SK-N-SH (cell line): ENCODE data around the gene SLCO2A1. TPM values are rescaled to one million over a fixed set of nuclear protein-coding genes. Genes with fewer than 3 reads are reported as not detected.

Experiments used
- CTCF ChIA-PET: fragments of 300-600, 350-600 bp; formaldehyde crosslinking; extraction: SDS; loops from one replicate; lab custom pipeline; 2021; lab: Yijun Ruan, JAX
- POLR2A ChIA-PET: fragments of 350-600 bp; sonication (Branson Sonifier 250); formaldehyde crosslinking; extraction: SDS; loops from one replicate; lab custom pipeline; 2020; ENCODE audit warnings: antibody characterized with exemption, inconsistent platforms; lab: Yijun Ruan, JAX
- DNase-seq: peaks from one replicate; pipeline ENCODE4 v3.0.0; 2012
- H2AFZ ChIP-seq: fragments of 200-600 bp; sonication (generic); 2 replicates; pipeline ENCODE4 v1.8.1; 2016; ENCODE audit warnings: antibody characterized with exemption, mild to moderate bottlenecking, low read depth
- H3F3A ChIP-seq: fragments of 200-600 bp; sonication (generic); replicated peaks from 2 replicates; pipeline ENCODE3; 2016; ENCODE audit warnings: antibody characterized with exemption, mild to moderate bottlenecking; ENCODE audit not compliant: insufficient read depth
- H3K27ac ChIP-seq, 2 experiments: fragments of 200-500 bp in 1 of 2; fragments of 200-600 bp in 1 of 2; sonication (Bioruptor generic) in 1 of 2; sonication (generic), shearing (Covaris generic) in 1 of 2; 2 replicates each; pipeline versions ENCODE4 v1.5.1 to v1.6.1; 2014 to 2016; ENCODE audit warnings: low read depth in 2 of 2, inconsistent platforms in 1 of 2, low read length in 1 of 2, mild to moderate bottlenecking in 1 of 2, mixed read lengths in 1 of 2
- H3K27me3 ChIP-seq: fragments of 200-600 bp; sonication (generic), shearing (Covaris generic); 2 replicates; pipeline ENCODE4 v1.6.1; 2016; ENCODE audit warnings: mixed run types; ENCODE audit not compliant: insufficient read depth
- H3K36me3 ChIP-seq, 2 experiments: fragments of 200-500 bp in 1 of 2; fragments of 200-600 bp in 1 of 2; sonication (Bioruptor generic) in 1 of 2; sonication (generic) in 1 of 2; replicated peaks in 1 of 2; 2 replicates each; pipeline versions ENCODE3 to v1.5.1; 2014 to 2016; ENCODE audit warnings: low read length in 1 of 2, mild to moderate bottlenecking in 1 of 2; ENCODE audit not compliant: insufficient read depth in 2 of 2, control insufficient read depth in 1 of 2
- H3K4me1 ChIP-seq, 2 experiments: fragments of 200-500 bp in 1 of 2; fragments of 200-600 bp in 1 of 2; sonication (Bioruptor generic) in 1 of 2; sonication (generic), shearing (Covaris generic) in 1 of 2; 2 replicates each; pipeline versions ENCODE4 v1.5.1 to v1.6.1; 2014 to 2016; ENCODE audit warnings: low read depth in 1 of 2, low read length in 1 of 2, mixed run types in 1 of 2; ENCODE audit not compliant: insufficient read depth in 2 of 2, control insufficient read depth in 1 of 2
- H3K4me2 ChIP-seq: fragments of 200-600 bp; sonication (generic), shearing (Covaris generic); 2 replicates; pipeline ENCODE4 v1.6.1; 2017; ENCODE audit warnings: mixed run types
- H3K4me3 ChIP-seq, 2 experiments: fragments of 200-500 bp in 1 of 2; fragments of 200-600 bp in 1 of 2; sonication (Bioruptor generic) in 1 of 2; sonication (generic), shearing (Covaris generic) in 1 of 2; 2 replicates each; pipeline versions ENCODE4 v1.5.1 to v1.8.1; 2014 to 2016; ENCODE audit warnings: low read depth in 2 of 2, inconsistent platforms in 1 of 2, low read length in 1 of 2, mild to moderate bottlenecking in 1 of 2, mixed read lengths in 1 of 2, moderate library complexity in 1 of 2
- H3K79me2 ChIP-seq: fragments of 200-600 bp; sonication (generic); 2 replicates; pipeline ENCODE4 v1.8.1; 2017; ENCODE audit warnings: mild to moderate bottlenecking; ENCODE audit not compliant: insufficient read depth
- H3K9ac ChIP-seq: fragments of 200-600 bp; sonication (generic); 2 replicates; pipeline ENCODE4 v1.6.1; 2017; ENCODE audit warnings: mixed run types
- H3K9me2 ChIP-seq: fragments of 200-600 bp; sonication (generic); 2 replicates; pipeline ENCODE4 v1.6.1; 2017; ENCODE audit warnings: mixed run types
- H3K9me3 ChIP-seq: fragments of 200-600 bp; sonication (generic); 2 replicates; pipeline ENCODE4 v1.6.1; 2017; ENCODE audit warnings: mixed run types, mild to moderate bottlenecking, moderate library complexity
- H4K20me1 ChIP-seq: fragments of 200-600 bp; sonication (generic); 2 replicates; pipeline ENCODE4 v1.6.1; 2017; ENCODE audit warnings: mild to moderate bottlenecking, mixed run types; ENCODE audit not compliant: insufficient read depth
- CHD2 ChIP-seq: fragments of 150-350 bp; IDR thresholded peaks from 2 replicates; pipeline ENCODE4 v1.6.1; 2018; ENCODE audit warnings: low read length; ENCODE audit not compliant: partially characterized antibody
- EZH2phosphoT487 ChIP-seq: fragments of 200-600 bp; sonication (generic); IDR thresholded peaks from 2 replicates; pipeline ENCODE4 v1.6.1; 2017; ENCODE audit warnings: low read depth, mixed run types, mild to moderate bottlenecking, antibody characterized with exemption, moderate library complexity, borderline replicate concordance
- FOXJ3 ChIP-seq: sonication (generic); formaldehyde crosslinking; IDR thresholded peaks from 2 replicates; pipeline ENCODE4 v1.5.1; 2020; ENCODE audit warnings: mild to moderate bottlenecking, missing genetic modification reagents
- JUND ChIP-seq: IDR thresholded peaks from 2 replicates; pipeline ENCODE4 v1.4.0; 2012
- MEF2A ChIP-seq: IDR thresholded peaks from 2 replicates; pipeline ENCODE4 v1.4.0; 2012; ENCODE audit warnings: low read depth, borderline replicate concordance
- RCOR1 ChIP-seq: fragments of 150-350 bp; IDR thresholded peaks from 2 replicates; pipeline ENCODE4 v1.6.1; 2017; ENCODE audit warnings: antibody characterized with exemption, low read length
- REST ChIP-seq: IDR thresholded peaks from 2 replicates; pipeline ENCODE4 v1.6.1; 2012; ENCODE audit warnings: mild to moderate bottlenecking, low read depth, low read length, moderate library complexity
- RXRA ChIP-seq: IDR thresholded peaks from 2 replicates; pipeline ENCODE4 v1.4.0; 2012; ENCODE audit warnings: low read depth, mild to moderate bottlenecking, borderline replicate concordance
- TAF1 ChIP-seq: IDR thresholded peaks from 2 replicates; pipeline ENCODE4 v1.6.1; 2012; ENCODE audit warnings: low read depth, mild to moderate bottlenecking, low read length, moderate library complexity, borderline replicate concordance
- USF1 ChIP-seq: IDR thresholded peaks from 2 replicates; pipeline ENCODE4 v1.4.0; 2012; ENCODE audit warnings: low read depth, borderline replicate concordance
- YY1 ChIP-seq: IDR thresholded peaks from 2 replicates; pipeline ENCODE4 v1.4.0; 2012; ENCODE audit warnings: low read depth, mild to moderate bottlenecking
- ZBTB33 ChIP-seq: IDR thresholded peaks from 2 replicates; pipeline ENCODE4 v1.4.0; 2012; ENCODE audit warnings: low read depth, borderline replicate concordance
- WGBS: methylation state at CpG from one replicate; pipeline ENCODE4 v1.1.6; 2017; ENCODE audit warnings: low lambda C conversion rate; 5-methylcytosine and 5-hydroxymethylcytosine counted together
- polyA plus RNA-seq, 3 experiments: library from polyadenylated mRNA; depleted of rRNA; stranded (reverse); fragments of >200 nt; gene quantifications; 2 replicates each; pipeline ENCODE4 v1.2.3, GENCODE V29; 2012
- TF ChIP-seq, protein P1 (sequence below): IDR thresholded peaks from 2 replicates; pipeline ENCODE4 v1.4.0; 2012; ENCODE audit warnings: low read depth
- TF ChIP-seq, protein P2 (sequence below): IDR thresholded peaks from 2 replicates; pipeline ENCODE4; 2012
- TF ChIP-seq, protein P3 (sequence below): fragments of 150-350 bp; IDR thresholded peaks from 2 replicates; pipeline ENCODE4 v1.6.1; 2017; ENCODE audit warnings: antibody characterized with exemption, low read length, low read depth, borderline replicate concordance

The SLCO2A1 gene
- polyA plus RNA-seq, 1 of the 3 experiments (the other 2 are of a cell fraction): 9.3 TPM

DNA sequence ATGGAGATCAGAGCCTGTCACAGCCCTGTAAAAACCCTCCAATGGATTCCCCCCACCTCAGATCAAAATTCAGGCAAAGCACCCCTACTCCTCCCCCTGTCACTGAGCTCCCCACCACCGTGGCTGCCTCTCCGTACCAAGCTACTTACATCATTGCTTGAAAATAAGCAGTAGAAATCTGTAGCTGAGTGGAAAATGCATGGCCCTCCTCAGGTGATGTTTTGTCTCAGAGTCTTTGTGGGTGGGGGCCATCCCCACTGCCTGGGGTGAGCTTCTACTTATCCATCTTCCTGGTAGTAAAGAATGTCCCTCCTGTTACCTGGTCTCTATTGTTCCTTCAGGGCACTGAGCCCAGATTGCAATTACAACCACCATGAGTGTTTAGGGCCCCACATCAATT, 34.5 kb downstream of the SLCO2A1 start:
- Histone ChIP-seq H3K4me2 (no peak overlapping the region), H3K79me2 (no peaks in the 10 kb centered on the region), H3K9me2 (no peaks in the 10 kb centered on the region), H3K27me3 (no peaks in the 10 kb centered on the region), H2AFZ (no peak overlapping the region), H4K20me1 (no peaks in the 10 kb centered on the region), H3K27ac (no peak overlapping the region), H3K9me3 (no peaks in the 10 kb centered on the region), H3K4me3 (no peak overlapping the region), H3K4me1 (peaks cover 0 to 3% of the 10 kb centered on the region in 2 experiments; a peak in 1 of 4 replicates), H3K9ac (no peak overlapping the region), H3F3A (no peaks in the 10 kb centered on the region), H3K36me3 (no peaks in the 10 kb centered on the region)
- TF ChIP-seq REST (no peak), YY1 (no peak), ZBTB33 (no peak), CHD2 (no peak), EZH2phosphoT487 (no peak), JUND (no peak), MEF2A (no peak), USF1 (no peak), FOXJ3 (CRISPR knock-in tag) (no peak), RCOR1 (no peak), TAF1 (no peak), RXRA (no peak)
- TF ChIP-seq, protein P1, sequence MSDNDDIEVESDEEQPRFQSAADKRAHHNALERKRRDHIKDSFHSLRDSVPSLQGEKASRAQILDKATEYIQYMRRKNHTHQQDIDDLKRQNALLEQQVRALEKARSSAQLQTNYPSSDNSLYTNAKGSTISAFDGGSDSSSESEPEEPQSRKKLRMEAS: no peak
- TF ChIP-seq, protein P2, sequence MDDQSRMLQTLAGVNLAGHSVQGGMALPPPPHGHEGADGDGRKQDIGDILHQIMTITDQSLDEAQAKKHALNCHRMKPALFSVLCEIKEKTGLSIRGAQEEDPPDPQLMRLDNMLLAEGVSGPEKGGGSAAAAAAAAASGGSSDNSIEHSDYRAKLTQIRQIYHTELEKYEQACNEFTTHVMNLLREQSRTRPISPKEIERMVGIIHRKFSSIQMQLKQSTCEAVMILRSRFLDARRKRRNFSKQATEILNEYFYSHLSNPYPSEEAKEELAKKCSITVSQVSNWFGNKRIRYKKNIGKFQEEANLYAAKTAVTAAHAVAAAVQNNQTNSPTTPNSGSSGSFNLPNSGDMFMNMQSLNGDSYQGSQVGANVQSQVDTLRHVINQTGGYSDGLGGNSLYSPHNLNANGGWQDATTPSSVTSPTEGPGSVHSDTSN: no peak
- TF ChIP-seq, protein P3, sequence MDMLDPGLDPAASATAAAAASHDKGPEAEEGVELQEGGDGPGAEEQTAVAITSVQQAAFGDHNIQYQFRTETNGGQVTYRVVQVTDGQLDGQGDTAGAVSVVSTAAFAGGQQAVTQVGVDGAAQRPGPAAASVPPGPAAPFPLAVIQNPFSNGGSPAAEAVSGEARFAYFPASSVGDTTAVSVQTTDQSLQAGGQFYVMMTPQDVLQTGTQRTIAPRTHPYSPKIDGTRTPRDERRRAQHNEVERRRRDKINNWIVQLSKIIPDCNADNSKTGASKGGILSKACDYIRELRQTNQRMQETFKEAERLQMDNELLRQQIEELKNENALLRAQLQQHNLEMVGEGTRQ: no peak
- ChIA-PET POLR2A (no interaction called here), CTCF (no interaction called here)
- WGBS: 67% methylated on average over 2 of the region's 2 CpGs
- no peak for DNase-seq
